ENCODE results near the gene ATP6V0D1. TPM values are rescaled to one million over a fixed set of nuclear protein-coding genes. Genes with fewer than 3 reads are reported as not detected.

Gene ATP6V0D1
- total and polyA plus RNA-seq, 5 experiments from 2014 or later = 33.3 to 89.6 (median 74.7) TPM

GRCh38 chr16:67405336-67405735, 75.6 kb downstream of the ATP6V0D1 start:
- H3K4me3 Mint-ChIP-seq = no peak overlapping the region
- H3K36me3 Mint-ChIP-seq = no peaks in the 10 kb centered on the region
- H3K27ac Mint-ChIP-seq = no peak overlapping the region
- peaks cover 0 to 15% (median 5%) of the 10 kb centered on the region in 5 donors for H3K27me3 Mint-ChIP-seq
- no peak for ATAC-seq
- POLR2A ChIA-PET = no interaction called here
- no peak for DNase-seq
- no peaks in the 10 kb centered on the region for H3K9me3 Mint-ChIP-seq
- H3K4me1 Mint-ChIP-seq = no peaks in the 10 kb centered on the region

GRCh38 chr16:67404740-67405226, 76.2 kb downstream of the ATP6V0D1 start:
- Mint-ChIP-seq H3K9me3 (no peaks in the 10 kb centered on the region), H3K4me1 (no peaks in the 10 kb centered on the region), H3K27me3 (peaks cover 0 to 15% (median 5%) of the 10 kb centered on the region in 5 donors), H3K4me3 (no peak overlapping the region), H3K36me3 (no peaks in the 10 kb centered on the region), H3K27ac (no peak overlapping the region)
- ATAC-seq (no peak), DNase-seq (no peak)
- POLR2A ChIA-PET = no interaction called here

- Mint-ChIP-seq H3K27ac (no peak overlapping the region), H3K4me3 (no peak overlapping the region), H3K36me3 (no peaks in the 10 kb centered on the region)
Measured at GRCh38 chr16:67403976-67404555, 76.9 kb downstream of the ATP6V0D1 start.

DNA sequence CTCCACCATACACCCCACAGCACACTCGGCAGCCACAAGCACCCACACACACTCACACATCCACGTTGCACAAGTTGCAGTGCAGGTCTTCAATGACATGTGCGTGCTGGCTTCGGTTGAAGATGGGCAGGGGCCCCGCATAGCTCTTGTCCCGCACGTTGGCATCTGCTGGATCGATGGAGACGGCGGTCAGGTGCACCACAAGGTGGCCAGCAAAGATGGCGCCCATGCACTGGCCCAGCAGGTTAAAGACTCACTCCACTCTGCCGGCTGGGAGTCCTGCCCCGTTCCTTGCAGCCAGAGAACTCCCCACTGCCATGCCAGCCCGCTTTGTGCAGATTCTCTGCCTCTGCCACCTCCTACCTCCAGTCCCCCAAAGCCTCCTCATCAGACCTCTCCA, 80.1 kb downstream of the ATP6V0D1 start:
- Mint-ChIP-seq H3K4me1 (no peaks in the 10 kb centered on the region), H3K4me3 (no peak overlapping the region), H3K36me3 (no peaks in the 10 kb centered on the region), H3K27me3 (peaks cover 0 to 29% (median 7%) of the 10 kb centered on the region in 5 donors), H3K9me3 (no peaks in the 10 kb centered on the region), H3K27ac (no peak overlapping the region)
- DNase-seq = no peak
- no peak for ATAC-seq
- POLR2A ChIA-PET = no interaction called here

More at GRCh38 chr16:67403976-67404555, 76.9 kb downstream of the ATP6V0D1 start:
- no peak for DNase-seq
- no peaks in the 10 kb centered on the region for H3K9me3 Mint-ChIP-seq
- H3K27me3 Mint-ChIP-seq = peaks cover 0 to 15% (median 5%) of the 10 kb centered on the region in 5 donors
- no peak for ATAC-seq
- H3K4me1 Mint-ChIP-seq = no peaks in the 10 kb centered on the region
- POLR2A ChIA-PET = no interaction called here

- peaks cover 0 to 2% (median 0%) of the 10 kb centered on the region in 4 donors for H3K4me1 Mint-ChIP-seq
- H3K27me3 Mint-ChIP-seq = peaks cover 0 to 38% (median 10%) of the 10 kb centered on the region in 5 donors
- H3K27ac Mint-ChIP-seq = no peak overlapping the region
- no peaks in the 10 kb centered on the region for H3K9me3 Mint-ChIP-seq
- no peaks in the 10 kb centered on the region for H3K36me3 Mint-ChIP-seq
- ATAC-seq (no peak), DNase-seq (no peak)
- no peak overlapping the region for H3K4me3 Mint-ChIP-seq
- POLR2A ChIA-PET = no interaction called here
Measured at GRCh38 chr16:67399749-67400704, 80.9 kb downstream of the ATP6V0D1 start.

- Mint-ChIP-seq H3K4me3 (no peak overlapping the region), H3K27me3 (peaks cover under 1 to 42% (median 10%) of the 10 kb centered on the region in 5 donors), H3K36me3 (peaks cover 0 to under 1% (median 0%) of the 10 kb centered on the region in 3 donors), H3K27ac (no peak overlapping the region), H3K9me3 (no peaks in the 10 kb centered on the region), H3K4me1 (peaks cover under 1 to 3% (median under 1%) of the 10 kb centered on the region in 4 donors)
- POLR2A ChIA-PET = no interaction called here
- ATAC-seq (peak; percentile 77 to 81), DNase-seq (peak in 6 of 10 donors; percentile 30 to 48 (median 42))
Measured at GRCh38 chr16:67399218-67399733, 81.7 kb downstream of the ATP6V0D1 start.

DNA sequence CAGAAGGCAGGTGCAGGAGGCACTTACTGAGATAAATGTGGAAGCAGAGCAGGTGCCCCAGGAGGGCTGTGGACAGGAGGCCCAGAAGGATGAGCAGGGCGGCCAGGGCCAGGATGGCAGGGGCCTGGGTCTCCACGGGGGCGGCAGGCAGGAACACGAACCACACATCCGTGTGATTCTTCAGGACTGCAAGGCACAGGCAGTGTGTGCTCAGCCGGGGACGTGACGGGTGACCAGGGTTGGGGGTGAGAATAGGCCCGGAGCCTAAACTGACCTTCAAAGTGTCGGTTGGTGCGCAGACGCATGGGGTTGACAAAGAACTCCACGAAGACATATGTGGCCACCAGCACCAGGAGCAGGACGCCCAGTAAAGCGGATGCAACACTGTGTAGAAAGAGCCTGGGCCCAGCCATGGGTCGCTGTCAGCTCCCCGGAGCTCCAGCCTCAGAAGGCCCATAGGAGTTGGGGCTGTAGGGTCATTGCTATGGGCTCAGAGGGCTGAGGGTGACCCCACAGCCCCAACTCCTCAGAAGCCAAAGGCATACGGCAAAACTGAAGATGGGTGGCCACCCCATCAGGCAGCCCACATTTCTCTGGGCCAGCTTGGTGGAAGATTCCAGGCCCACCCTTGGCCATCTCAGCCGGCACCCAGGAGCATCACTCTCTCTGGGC, 82.3 kb downstream of the ATP6V0D1 start:
- peaks cover 4 to 8% (median 6%) of the 10 kb centered on the region in 4 donors for H3K4me1 Mint-ChIP-seq
- H3K4me3 Mint-ChIP-seq = no peak overlapping the region
- peaks cover 4 to 45% (median 13%) of the 10 kb centered on the region in 5 donors for H3K27me3 Mint-ChIP-seq
- DNase-seq = no peak
- ATAC-seq = no peak
- peak overlapping the region in 2 of 10 donors; percentile 48 to 69 for H3K27ac Mint-ChIP-seq
- H3K9me3 Mint-ChIP-seq = no peaks in the 10 kb centered on the region
- peaks cover 0 to 2% (median 0%) of the 10 kb centered on the region in 3 donors for H3K36me3 Mint-ChIP-seq
- POLR2A ChIA-PET = interaction anchor here (0.5 to 0.6 kb wide), 2 partner anchors 140 to 280 kb away, joined by 6 to 8 read pairs; no protein-coding TSS in a partner anchor

GRCh38 chr16:67397812-67398545, 83.0 kb downstream of the ATP6V0D1 start:
- ATAC-seq = no peak
- Mint-ChIP-seq H3K27ac (peak overlapping the region in 1 of 10 donors; percentile 48), H3K27me3 (peaks cover 4 to 42% (median 13%) of the 10 kb centered on the region in 5 donors), H3K4me3 (no peak overlapping the region), H3K4me1 (peaks cover 4 to 11% (median 8%) of the 10 kb centered on the region in 4 donors), H3K36me3 (peaks cover 0 to 2% (median 0%) of the 10 kb centered on the region in 3 donors), H3K9me3 (no peaks in the 10 kb centered on the region)
- DNase-seq = no peak
- POLR2A ChIA-PET = interaction anchor here (0.5 to 0.6 kb wide), 2 partner anchors 139 to 280 kb away, joined by 6 to 8 read pairs; no protein-coding TSS in a partner anchor

- Mint-ChIP-seq H3K4me1 (peaks cover 8 to 14% (median 10%) of the 10 kb centered on the region in 4 donors), H3K27me3 (peaks cover 5 to 48% (median 19%) of the 10 kb centered on the region in 5 donors), H3K9me3 (no peaks in the 10 kb centered on the region), H3K36me3 (peaks cover 0 to 2% (median 0%) of the 10 kb centered on the region in 3 donors), H3K27ac (no peak overlapping the region), H3K4me3 (no peak overlapping the region)
- ATAC-seq (no peak), DNase-seq (no peak)
- POLR2A ChIA-PET = no interaction called here
Measured at GRCh38 chr16:67397036-67397801, 83.7 kb downstream of the ATP6V0D1 start.

DNA sequence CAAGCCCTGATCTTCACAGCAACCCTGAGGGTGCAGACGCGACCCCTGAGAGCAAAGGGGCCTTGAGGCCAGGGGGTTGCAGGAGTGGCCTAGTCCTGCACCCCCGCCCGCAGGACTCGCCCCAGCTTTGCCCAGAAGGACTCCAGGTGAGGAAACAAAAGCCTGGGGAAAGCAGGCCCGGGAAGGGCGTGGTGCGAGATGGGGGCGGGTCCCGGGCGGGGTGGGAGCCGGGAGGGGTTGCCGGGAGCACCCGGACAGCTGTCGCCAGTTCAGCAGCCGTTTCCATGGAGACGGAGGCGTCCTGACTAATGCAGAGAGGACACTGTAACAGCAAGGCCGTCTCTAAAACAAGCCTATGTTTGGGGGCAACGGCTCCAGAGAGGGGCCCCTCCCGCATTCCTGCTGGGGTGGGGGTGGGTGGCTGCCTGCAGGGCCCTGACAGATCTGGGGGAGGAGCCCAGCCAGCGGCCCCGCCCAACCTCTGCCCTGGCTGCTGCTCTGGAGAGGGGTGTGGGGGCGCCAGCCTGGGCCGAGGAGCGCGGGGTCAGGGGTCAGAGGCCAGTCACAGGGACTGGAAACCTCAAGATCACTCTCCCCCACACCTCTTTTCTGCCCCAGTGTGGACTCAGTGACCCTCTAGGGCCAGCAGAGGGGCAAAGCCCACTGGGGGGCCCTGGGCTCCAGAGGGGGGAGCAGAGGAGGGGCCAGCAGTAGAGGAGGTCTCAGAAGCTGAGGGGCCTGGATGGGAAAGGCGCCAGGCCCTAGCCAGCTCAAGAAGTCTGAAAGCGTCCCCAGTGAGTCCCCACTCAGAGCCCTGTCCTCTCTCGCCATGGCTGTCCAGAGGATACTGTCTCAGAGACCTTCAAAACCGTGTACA, 84.6 kb downstream of the ATP6V0D1 start:
- Mint-ChIP-seq H3K27me3 (peaks cover 5 to 50% (median 19%) of the 10 kb centered on the region in 5 donors), H3K27ac (no peak overlapping the region), H3K9me3 (no peaks in the 10 kb centered on the region), H3K36me3 (peaks cover 0 to 2% (median 0%) of the 10 kb centered on the region in 3 donors), H3K4me1 (peaks cover 9 to 16% (median 10%) of the 10 kb centered on the region in 4 donors), H3K4me3 (no peak overlapping the region)
- no peak for ATAC-seq
- DNase-seq = no peak
- POLR2A ChIA-PET = no interaction called here

All from naive thymus-derived CD8-positive, alpha-beta T cell (primary cell).